Upper lobe of right lung (tissue), 1 donor: ENCODE measurements around the gene NFIL3. TPM values are rescaled to one million over a fixed set of nuclear protein-coding genes. Genes with fewer than 3 reads are reported as not detected.
A peak's percentile ranks its signal among the peaks of the same experiment; 100 is the strongest.

Experiments used
- ATAC-seq: fragments of 200-7000 bp; cut with Tn5 transposase; one replicate; pipeline ENCODE4 v1.9.1; 2020; ENCODE audit warnings: mild to moderate bottlenecking, moderate library complexity
- DNase-seq: peaks from one replicate; pipeline ENCODE4 v3.0.0-alpha.2; 2020
- H3K27ac ChIP-seq: fragments of 200-600 bp; one replicate; pipeline ENCODE4 v1.8.0; 2022
- H3K27me3 ChIP-seq: fragments of 200-600 bp; one replicate; pipeline ENCODE4 v1.8.0; 2022; ENCODE audit warnings: mild to moderate bottlenecking
- H3K36me3 ChIP-seq: fragments of 200-600 bp; one replicate; pipeline ENCODE4 v1.8.0; 2022
- H3K4me1 ChIP-seq: fragments of 200-600 bp; one replicate; pipeline ENCODE4 v1.8.0; 2022
- H3K4me3 ChIP-seq: fragments of 200-600 bp; one replicate; pipeline ENCODE4 v1.8.0; 2022; ENCODE audit warnings: mild to moderate bottlenecking
- H3K9me3 ChIP-seq: fragments of 200-600 bp; one replicate; pipeline ENCODE4 v1.8.0; 2022
- CTCF ChIP-seq: fragments of 200-600 bp; IDR thresholded peaks from one replicate; pipeline ENCODE4 v1.8.0; 2022; ENCODE audit warnings: antibody characterized with exemption
- intact Hi-C: fragments of 100-400 bp; cut with DNase I; formaldehyde crosslinking; loops from one replicate; pipeline ENCODE4 v1.11.0; 2022
- total RNA-seq: library from RNA; stranded (reverse); fragmentation: NEBNext Ultra II Directional; extraction: Animal tissue kit (Norgen Biotek cat#: 25700); gene quantifications from one replicate; pipeline ENCODE4 v1.2.1, GENCODE V29; 2021
- donor health status: DM: no; HTN: yes; CAD: no; lungs with severe emphysema.

Gene NFIL3
- total RNA-seq, 1 donor from 2014 or later: 26.2 TPM

- peaks cover 13% of the 10 kb centered on the region for H3K4me1 ChIP-seq
- H3K27ac ChIP-seq: no peak overlapping the region
- no peaks in the 10 kb centered on the region for H3K9me3 ChIP-seq
- no peak overlapping the region for H3K4me3 ChIP-seq
- no peak for ATAC-seq
- intact Hi-C loops: loop anchor here (10.0 kb wide), 1 partner anchor 391 kb away; no protein-coding TSS in a partner anchor
- no peak for DNase-seq
- H3K36me3 ChIP-seq: no peaks in the 10 kb centered on the region
- peak; percentile 51 for TF ChIP-seq CTCF
- H3K27me3 ChIP-seq: no peaks in the 10 kb centered on the region
These were observed 2.6 kb upstream of the NFIL3 start for GRCh38 chr9:91426123-91426745.

- ATAC-seq (no peak), DNase-seq (no peak)
- Histone ChIP-seq H3K27ac (peak overlapping the region; percentile 98), H3K36me3 (no peaks in the 10 kb centered on the region), H3K4me1 (peaks cover 20% of the 10 kb centered on the region), H3K4me3 (peak overlapping the region; percentile 83), H3K27me3 (no peaks in the 10 kb centered on the region), H3K9me3 (no peaks in the 10 kb centered on the region)
- intact Hi-C loops: loop anchor here (10.0 kb wide), 1 partner anchor 390 kb away; no protein-coding TSS in a partner anchor
- TF ChIP-seq CTCF: no peak
These were observed 1.6 kb upstream of the NFIL3 start for GRCh38 chr9:91425271-91425670.

- TF ChIP-seq CTCF: peak; percentile 25
- H3K27me3 ChIP-seq: no peaks in the 10 kb centered on the region
- H3K9me3 ChIP-seq: no peaks in the 10 kb centered on the region
- peak overlapping the region; percentile 83 for H3K4me3 ChIP-seq
- peaks cover 27% of the 10 kb centered on the region for H3K4me1 ChIP-seq
- ATAC-seq (peak; percentile 75), DNase-seq (peak; percentile 93)
- intact Hi-C loops: loop anchor here (10.0 kb wide), 1 partner anchor 390 kb away; no protein-coding TSS in a partner anchor
- no peaks in the 10 kb centered on the region for H3K36me3 ChIP-seq
- H3K27ac ChIP-seq: peak overlapping the region; percentile 98
These were observed 958 bp upstream of the NFIL3 start for GRCh38 chr9:91424403-91425176.

GRCh38 chr9:91422758-91423711 is 597 bp downstream of the NFIL3 start:
- peak; percentile 85 for DNase-seq
- peak overlapping the region; percentile 71 for H3K4me3 ChIP-seq
- intact Hi-C loops: loop anchor here (10.0 kb wide), 1 partner anchor 388 kb away; no protein-coding TSS in a partner anchor

More at GRCh38 chr9:91422758-91423711, 597 bp downstream of the NFIL3 start:
- Histone ChIP-seq H3K27ac (peak overlapping the region; percentile 87), H3K9me3 (no peaks in the 10 kb centered on the region), H3K4me1 (peaks cover 35% of the 10 kb centered on the region), H3K27me3 (no peaks in the 10 kb centered on the region), H3K36me3 (no peaks in the 10 kb centered on the region)
- TF ChIP-seq CTCF: peak; percentile 29
- ATAC-seq: peak; percentile 6
